SK-N-SH treated with all-trans-retinoic acid at 6 μM for 48 hours (cell line): ENCODE measurements around the gene CXorf65.

Experiments used
- ATAC-seq: fragments of 200-7000 bp; cut with Tn5 transposase; 3 replicates; pipeline ENCODE4 v1.9.1; 2020; ENCODE audit warnings: mild to moderate bottlenecking, moderate library complexity
- ARNTL ChIP-seq: fragments of 450-650 bp; formaldehyde crosslinking; IDR thresholded peaks from 2 replicates; pipeline ENCODE4 v1.5.0; 2020; ENCODE audit warnings: low read depth, mild to moderate bottlenecking, moderate library complexity, borderline replicate concordance
- BACH2 ChIP-seq: fragments of 250-450 bp; sonication (Bioruptor Pico); IDR thresholded peaks from 2 replicates; pipeline ENCODE4 v1.9.0; 2021; ENCODE audit warnings: mild to moderate bottlenecking, borderline replicate concordance
- CREB5 ChIP-seq: fragments of 250-450 bp; sonication (Bioruptor Pico); IDR thresholded peaks from 2 replicates; pipeline ENCODE4 v1.5.1; 2020; ENCODE audit warnings: low read depth, mild to moderate bottlenecking, moderate library complexity
- CSDC2 ChIP-seq: fragments of 250-450 bp; sonication (Bioruptor Pico); IDR thresholded peaks from 2 replicates; pipeline ENCODE4 v1.5.0; 2020; ENCODE audit warnings: mild to moderate bottlenecking, moderate library complexity
- CSRNP3 ChIP-seq: fragments of 250-450 bp; sonication (Bioruptor Pico); IDR thresholded peaks from 2 replicates; pipeline ENCODE4 v1.5.1; 2021; ENCODE audit warnings: mild to moderate bottlenecking, moderate library complexity
- ESRRG ChIP-seq: fragments of 250-450 bp; sonication (Bioruptor Pico); IDR thresholded peaks from 2 replicates; pipeline ENCODE4 v1.6.1; 2021; ENCODE audit warnings: mild to moderate bottlenecking
- ISL1 ChIP-seq: fragments of 250-450 bp; sonication (Bioruptor Pico); IDR thresholded peaks from 2 replicates; pipeline ENCODE4 v2.1.2; 2022; ENCODE audit warnings: mild to moderate bottlenecking, moderate library complexity
- OSR1 ChIP-seq: fragments of 250-450 bp; sonication (Bioruptor Pico); IDR thresholded peaks from 2 replicates; pipeline ENCODE4 v1.8.0; 2022; ENCODE audit warnings: moderate library complexity, mild to moderate bottlenecking, inconsistent platforms
- PATZ1 ChIP-seq: fragments of 250-450 bp; sonication (Bioruptor Pico); IDR thresholded peaks from 2 replicates; pipeline ENCODE4 v1.8.0; 2020; ENCODE audit warnings: mild to moderate bottlenecking, moderate library complexity, borderline replicate concordance
- POU6F1 ChIP-seq: fragments of 250-450 bp; sonication (Bioruptor Pico); IDR thresholded peaks from 2 replicates; pipeline ENCODE4 v1.8.0; 2021; ENCODE audit warnings: low read depth, mild to moderate bottlenecking, moderate library complexity, borderline replicate concordance
- RARB ChIP-seq: fragments of 250-450 bp; sonication (Bioruptor Pico); IDR thresholded peaks from 2 replicates; pipeline ENCODE4 v1.8.0; 2021; ENCODE audit warnings: mild to moderate bottlenecking, moderate library complexity
- SNAI2 ChIP-seq: fragments of 250-450 bp; sonication (Bioruptor Pico); IDR thresholded peaks from 2 replicates; pipeline ENCODE4 v1.5.0; 2020; ENCODE audit warnings: mild to moderate bottlenecking, moderate library complexity
- TCF4 ChIP-seq: fragments of 250-450 bp; sonication (Bioruptor Pico); IDR thresholded peaks from 2 replicates; pipeline ENCODE4 v1.8.0; 2021; ENCODE audit warnings: mild to moderate bottlenecking, moderate library complexity, borderline replicate concordance
- TSHZ2 ChIP-seq: fragments of 250-450 bp; sonication (Bioruptor Pico); IDR thresholded peaks from 2 replicates; pipeline ENCODE4 v1.5.0; 2020; ENCODE audit warnings: mild to moderate bottlenecking, moderate library complexity
- ZC3H10 ChIP-seq: fragments of 250-450 bp; sonication (Bioruptor Pico); IDR thresholded peaks from 2 replicates; pipeline ENCODE4 v1.5.1; 2021; ENCODE audit warnings: mild to moderate bottlenecking, moderate library complexity
- ZFP3 ChIP-seq: fragments of 250-450 bp; sonication (Bioruptor Pico); IDR thresholded peaks from 2 replicates; pipeline ENCODE4 v1.5.0; 2020; ENCODE audit warnings: mild to moderate bottlenecking, moderate library complexity
- ZFP30 ChIP-seq: fragments of 450-650 bp; formaldehyde crosslinking; IDR thresholded peaks from 2 replicates; pipeline ENCODE4 v1.5.0; 2022; ENCODE audit warnings: mild to moderate bottlenecking, moderate library complexity
- ZNF565 ChIP-seq: fragments of 450-650 bp; formaldehyde crosslinking; conservative IDR thresholded peaks from 2 replicates; pipeline ENCODE4 v1.5.0; 2020; ENCODE audit warnings: low read depth, mild to moderate bottlenecking, moderate library complexity
- ZNF70 ChIP-seq: fragments of 450-650 bp; formaldehyde crosslinking; IDR thresholded peaks from 2 replicates; pipeline ENCODE4 v1.5.0; 2020; ENCODE audit warnings: mild to moderate bottlenecking, moderate library complexity

CXorf65 gene

GRCh38 chrX:71117358-71117757, 10.8 kb upstream of the CXorf65 start:
- TF ChIP-seq ZC3H10 (CRISPR knock-in tag) (no peak), BACH2 (no peak), SNAI2 (CRISPR knock-in tag) (no peak), ZNF565 (no peak)
- no peak for ATAC-seq

GRCh38 chrX:71111921-71112431, 5.4 kb upstream of the CXorf65 start:
- no peak for ATAC-seq
- no peak for TF ChIP-seq ZNF70 (CRISPR knock-in tag)
- no peak for TF ChIP-seq TSHZ2 (CRISPR knock-in tag)
- TF ChIP-seq ZC3H10 (CRISPR knock-in tag) = no peak

GRCh38 chrX:71111141-71111843, 4.8 kb upstream of the CXorf65 start, which contains the start of gene IL2RG:
TSS of gene IL2RG (minus strand) at chrX:71111577. CDS start at chrX:71111539, 38 bp downstream.
- TF ChIP-seq ZFP30 (no peak), ARNTL (CRISPR knock-in tag) (no peak), CSRNP3 (CRISPR knock-in tag) (no peak), TSHZ2 (CRISPR knock-in tag) (no peak), ESRRG (CRISPR knock-in tag) (no peak), ISL1 (CRISPR knock-in tag) (no peak), CREB5 (CRISPR knock-in tag) (no peak), SNAI2 (CRISPR knock-in tag) (no peak), RARB (CRISPR knock-in tag) (no peak), TCF4 (CRISPR knock-in tag) (no peak), PATZ1 (no peak), ZFP3 (CRISPR knock-in tag) (no peak), ZNF70 (CRISPR knock-in tag) (no peak), ZC3H10 (CRISPR knock-in tag) (no peak), CSDC2 (CRISPR knock-in tag) (no peak)
- no peak for ATAC-seq

- ATAC-seq = no peak
- TF ChIP-seq BACH2 (no peak), CSRNP3 (CRISPR knock-in tag) (no peak), ISL1 (CRISPR knock-in tag) (no peak), ZC3H10 (CRISPR knock-in tag) (no peak), OSR1 (no peak), POU6F1 (CRISPR knock-in tag) (no peak)
These were observed 2.5 kb upstream of the CXorf65 start for GRCh38 chrX:71109051-71109450.
